ENCODE data around the gene SORCS2.

SORCS2 gene

GRCh38 chr4:7423801-7424552 lies 231.6 kb downstream of the SORCS2 start:
- TF ChIP-seq CTCF (IDR thresholded peaks at IDR 0.05; ENCODE audit: low read depth, low read length) (no peak), MYC (IDR thresholded peaks at IDR 0.05; ENCODE audit: low read depth, low read length) (no peak), MAX (IDR thresholded peaks at IDR 0.05; ENCODE audit: low read depth, low read length) (no peak), POLR2A (IDR thresholded peaks at IDR 0.05; ENCODE audit: extremely low read depth, insufficient read length) (no peak)
- no peak for DNase-seq (ENCODE audit: low read depth)
- H3K4me3 ChIP-seq (ENCODE audit: low read depth, low read length), result no peak overlapping the region

- H3K4me3 ChIP-seq (ENCODE audit: low read depth, low read length), result no peak overlapping the region
- TF ChIP-seq MYC (IDR thresholded peaks at IDR 0.05; ENCODE audit: low read depth, low read length) (no peak), CTCF (IDR thresholded peaks at IDR 0.05; ENCODE audit: low read depth, low read length) (no peak), MAX (IDR thresholded peaks at IDR 0.05; ENCODE audit: low read depth, low read length) (no peak)
- no peak for DNase-seq (ENCODE audit: low read depth)
These were observed 232.3 kb downstream of the SORCS2 start for GRCh38 chr4:7424553-7425111.

- no peak for DNase-seq (ENCODE audit: low read depth)
- TF ChIP-seq MAX (IDR thresholded peaks at IDR 0.05; ENCODE audit: low read depth, low read length) (no peak), MYC (IDR thresholded peaks at IDR 0.05; ENCODE audit: low read depth, low read length) (no peak), CTCF (IDR thresholded peaks at IDR 0.05; ENCODE audit: low read depth, low read length) (no peak), POLR2A (IDR thresholded peaks at IDR 0.05; ENCODE audit: extremely low read depth, insufficient read length) (no peak)
- no peak overlapping the region for H3K4me3 ChIP-seq (ENCODE audit: low read depth, low read length)
These were observed 232.8 kb downstream of the SORCS2 start for GRCh38 chr4:7425124-7425523.

- no peak overlapping the region for H3K4me3 ChIP-seq (ENCODE audit: low read depth, low read length)
- no peak for DNase-seq (ENCODE audit: low read depth)
- no peak for TF ChIP-seq POLR2A (IDR thresholded peaks at IDR 0.05; ENCODE audit: extremely low read depth, insufficient read length)
- no peak for TF ChIP-seq CTCF (IDR thresholded peaks at IDR 0.05; ENCODE audit: low read depth, low read length)
- no peak for TF ChIP-seq MYC (IDR thresholded peaks at IDR 0.05; ENCODE audit: low read depth, low read length)
- no peak for TF ChIP-seq MAX (IDR thresholded peaks at IDR 0.05; ENCODE audit: low read depth, low read length)
These were observed 233.5 kb downstream of the SORCS2 start for GRCh38 chr4:7425591-7426468.

- no peak for TF ChIP-seq POLR2A (IDR thresholded peaks at IDR 0.05; ENCODE audit: extremely low read depth, insufficient read length)
- TF ChIP-seq CTCF (IDR thresholded peaks at IDR 0.05; ENCODE audit: low read depth, low read length), result no peak
- TF ChIP-seq MAX (IDR thresholded peaks at IDR 0.05; ENCODE audit: low read depth, low read length), result no peak
- no peak for TF ChIP-seq MYC (IDR thresholded peaks at IDR 0.05; ENCODE audit: low read depth, low read length)
- DNase-seq (ENCODE audit: low read depth), result no peak
- no peak overlapping the region for H3K4me3 ChIP-seq (ENCODE audit: low read depth, low read length)
These were observed 234.3 kb downstream of the SORCS2 start for GRCh38 chr4:7426525-7427171.
